AG20443 (cell line): ENCODE results near the gene SH2D6.

Experiments used
- DNase-seq: peaks from one replicate; pipeline ENCODE4 v3.0.0; 2012; ENCODE audit warnings: low spot score, mixed read lengths

The SH2D6 gene

GRCh38 chr2:85439986-85440385 is 21.5 kb downstream of the SH2D6 start:
- DNase-seq, result no peak

- DNase-seq, result no peak
These were observed 22.2 kb downstream of the SH2D6 start for GRCh38 chr2:85440729-85441128.

- DNase-seq, result no peak
These were observed 23.4 kb downstream of the SH2D6 start for GRCh38 chr2:85441864-85442263.

GRCh38 chr2:85444629-85445172 is 26.2 kb downstream of the SH2D6 start:
- peak; percentile 44 for DNase-seq

GRCh38 chr2:85445316-85446295 is 27.1 kb downstream of the SH2D6 start:
- DNase-seq, result peak; percentile 78

- DNase-seq, result no peak
These were observed 28.0 kb downstream of the SH2D6 start for GRCh38 chr2:85446296-85447221.

- no peak for DNase-seq
These were observed 28.7 kb downstream of the SH2D6 start for GRCh38 chr2:85447222-85447585.

GRCh38 chr2:85448461-85449213 is 30.1 kb downstream of the SH2D6 start:
- DNase-seq, result no peak

GRCh38 chr2:85449214-85449588 is 30.7 kb downstream of the SH2D6 start:
- DNase-seq, result no peak

- DNase-seq, result no peak
These were observed 33.7 kb downstream of the SH2D6 start for GRCh38 chr2:85452237-85452636.

- DNase-seq, result no peak
These were observed 35.1 kb downstream of the SH2D6 start for GRCh38 chr2:85453571-85453970.

GRCh38 chr2:85455552-85456090 is 37.1 kb downstream of the SH2D6 start:
- DNase-seq, result no peak

- DNase-seq, result no peak
These were observed 38.5 kb downstream of the SH2D6 start for GRCh38 chr2:85457043-85457442.

GRCh38 chr2:85457877-85458316 is 39.4 kb downstream of the SH2D6 start:
- DNase-seq, result peak; percentile 49

GRCh38 chr2:85458601-85459563 is 40.4 kb downstream of the SH2D6 start:
- no peak for DNase-seq

- DNase-seq, result no peak
These were observed 41.3 kb downstream of the SH2D6 start for GRCh38 chr2:85459771-85460170.

- DNase-seq, result no peak
These were observed 43.8 kb downstream of the SH2D6 start for GRCh38 chr2:85462322-85462721.

GRCh38 chr2:85468096-85468703 is 49.7 kb downstream of the SH2D6 start:
- DNase-seq, result no peak

GRCh38 chr2:85468704-85469349 is 50.3 kb downstream of the SH2D6 start:
- peak; percentile 66 for DNase-seq
